OCI-LY3 (cell line): ENCODE data around the gene PEX6.

Experiments used
- H2AFZ ChIP-seq: fragments of 200-600, 300-600 bp; shearing (Covaris generic); 2 replicates; pipeline ENCODE4 v1.6.0; 2014; ENCODE audit warnings: antibody characterized with exemption, low read depth, low read length
- H3K27ac ChIP-seq: fragments of 200-600, 300-600 bp; sonication (generic); 2 replicates; pipeline ENCODE4 v1.5.1; 2014; ENCODE audit warnings: mild to moderate bottlenecking, low read length, moderate library complexity, mixed read lengths
- H3K27me3 ChIP-seq: fragments of 200-600, 300-600 bp; sonication (generic); 2 replicates; pipeline ENCODE4 v1.6.1; 2014; ENCODE audit warnings: low read depth, low read length, mixed read lengths
- H3K36me3 ChIP-seq: fragments of 200-600, 300-600 bp; sonication (generic); replicated peaks from 2 replicates; pipeline ENCODE3; 2014; ENCODE audit warnings: low read depth, low read length, mixed read lengths
- H3K4me1 ChIP-seq: fragments of 300-600, 200-600 bp; sonication (generic); 2 replicates; pipeline ENCODE4 v1.6.1; 2014; ENCODE audit warnings: low read length, mixed read lengths
- H3K4me2 ChIP-seq: fragments of 200-600, 300-600 bp; sonication (generic); 2 replicates; pipeline ENCODE4 v1.6.1; 2014; ENCODE audit warnings: low read length, mixed read lengths
- H3K4me3 ChIP-seq: fragments of 300-600, 200-600 bp; sonication (generic); 2 replicates; pipeline ENCODE4 v1.5.1; 2014; ENCODE audit warnings: antibody characterized with exemption, mild to moderate bottlenecking, low read length, moderate library complexity
- H3K79me2 ChIP-seq: fragments of 300-600, 200-600 bp; shearing (Covaris generic); 2 replicates; pipeline ENCODE4 v1.6.1; 2014; ENCODE audit warnings: mild to moderate bottlenecking, low read length, mixed read lengths
- H3K9ac ChIP-seq: fragments of 300-600, 200-600 bp; shearing (Covaris generic); 2 replicates; pipeline ENCODE4 v1.6.0; 2014; ENCODE audit warnings: mild to moderate bottlenecking, low read length, moderate library complexity
- H3K9me3 ChIP-seq: fragments of 200-600, 300-600 bp; shearing (Covaris generic); 2 replicates; pipeline ENCODE4 v1.6.1; 2014; ENCODE audit warnings: low read length, mixed read lengths; ENCODE audit not compliant: insufficient read depth
- H4K20me1 ChIP-seq: fragments of 200-600, 300-600 bp; sonication (generic); 2 replicates; pipeline ENCODE4 v1.6.1; 2016; ENCODE audit warnings: low read length, mixed read lengths; ENCODE audit not compliant: insufficient read depth
- CTCF ChIP-seq: fragments of 200-600, 300-600 bp; sonication (generic); IDR thresholded peaks from 2 replicates; pipeline ENCODE4 v1.5.1; 2014; ENCODE audit warnings: antibody characterized with exemption, low read length, low read depth
- EZH2phosphoT487 ChIP-seq: fragments of 200-600 bp; shearing (Covaris generic); IDR thresholded peaks from 2 replicates; pipeline ENCODE4 v1.6.1; 2018; ENCODE audit warnings: antibody characterized with exemption, mixed run types, low read depth

PEX6 gene

GRCh38 chr6:42969431-42969830 is 9.6 kb downstream of the PEX6 start:
- H3K36me3 ChIP-seq, result peaks cover 5% of the 10 kb centered on the region
- H2AFZ ChIP-seq, result no peak overlapping the region
- no peaks in the 10 kb centered on the region for H3K4me1 ChIP-seq
- no peak overlapping the region for H3K4me3 ChIP-seq
- H3K79me2 ChIP-seq, result no peaks in the 10 kb centered on the region
- TF ChIP-seq EZH2phosphoT487 (no peak), CTCF (no peak)
- no peak overlapping the region for H3K4me2 ChIP-seq
- no peaks in the 10 kb centered on the region for H4K20me1 ChIP-seq
- no peak overlapping the region for H3K9ac ChIP-seq
- no peak overlapping the region for H3K27ac ChIP-seq
- no peaks in the 10 kb centered on the region for H3K9me3 ChIP-seq
- H3K27me3 ChIP-seq, result no peaks in the 10 kb centered on the region

GRCh38 chr6:42968783-42969182 is 10.2 kb downstream of the PEX6 start:
- TF ChIP-seq EZH2phosphoT487 (no peak), CTCF (no peak)

GRCh38 chr6:42968126-42968701 is 10.8 kb downstream of the PEX6 start:
- Histone ChIP-seq H3K9ac (no peak overlapping the region), H3K4me2 (no peak overlapping the region), H3K4me3 (no peak overlapping the region), H3K4me1 (no peaks in the 10 kb centered on the region), H3K9me3 (no peaks in the 10 kb centered on the region), H4K20me1 (no peaks in the 10 kb centered on the region), H3K36me3 (no peaks in the 10 kb centered on the region), H2AFZ (no peak overlapping the region), H3K27me3 (no peaks in the 10 kb centered on the region), H3K79me2 (no peaks in the 10 kb centered on the region), H3K27ac (no peak overlapping the region)
- TF ChIP-seq CTCF (no peak), EZH2phosphoT487 (no peak)

More at GRCh38 chr6:42968783-42969182, 10.2 kb downstream of the PEX6 start:
- Histone ChIP-seq H3K4me2 (no peak overlapping the region), H3K9ac (no peak overlapping the region), H2AFZ (no peak overlapping the region), H3K27me3 (no peaks in the 10 kb centered on the region), H3K79me2 (no peaks in the 10 kb centered on the region), H3K4me1 (no peaks in the 10 kb centered on the region), H3K36me3 (peaks cover 1% of the 10 kb centered on the region), H4K20me1 (no peaks in the 10 kb centered on the region), H3K27ac (no peak overlapping the region), H3K9me3 (no peaks in the 10 kb centered on the region), H3K4me3 (no peak overlapping the region)

GRCh38 chr6:42967228-42967627 is 11.8 kb downstream of the PEX6 start:
- Histone ChIP-seq H3K27ac (no peak overlapping the region), H3K79me2 (no peaks in the 10 kb centered on the region), H3K9me3 (no peaks in the 10 kb centered on the region), H4K20me1 (no peaks in the 10 kb centered on the region), H3K4me1 (no peaks in the 10 kb centered on the region), H3K36me3 (no peaks in the 10 kb centered on the region), H3K4me3 (no peak overlapping the region), H3K9ac (no peak overlapping the region), H3K27me3 (no peaks in the 10 kb centered on the region), H3K4me2 (no peak overlapping the region), H2AFZ (no peak overlapping the region)
- TF ChIP-seq CTCF (no peak), EZH2phosphoT487 (no peak)
